Type B pancreatic cell (in vitro differentiated cells): Measurements from ENCODE around the gene RPS6KB2. TPM values are rescaled to one million over a fixed set of nuclear protein-coding genes. Genes with fewer than 3 reads are reported as not detected.
A peak's percentile ranks its signal among the peaks of the same experiment; 100 is the strongest.
"Not testable (repeated sequence)": the region's sequence is repeated elsewhere in the genome, so short reads cannot be mapped to it uniquely, and the experiment has no call there.

ENCODE experiments used
- DNase-seq: peaks from one replicate; pipeline ENCODE4 v3.0.0; 2021; ENCODE audit warnings: mixed read lengths; ENCODE audit not compliant: unreplicated experiment; ENCODE audit errors: extremely low spot score
- H3K27ac Mint-ChIP-seq: 2 replicates; pipeline ENCODE4 v1.8.0; 2021; ENCODE audit warnings: mild to moderate bottlenecking, mixed read lengths
- H3K27me3 Mint-ChIP-seq: 2 replicates; pipeline ENCODE4 v1.8.0; 2021; ENCODE audit warnings: mixed read lengths
- H3K36me3 Mint-ChIP-seq: 2 replicates; pipeline ENCODE4 v1.8.0; 2021; ENCODE audit warnings: mixed read lengths
- H3K4me1 Mint-ChIP-seq: one replicate; pipeline ENCODE4 v1.8.0; 2021; ENCODE audit warnings: mixed read lengths; ENCODE audit not compliant: unreplicated experiment
- H3K4me3 Mint-ChIP-seq: 2 replicates; pipeline ENCODE4 v1.8.0; 2021; ENCODE audit warnings: mild to moderate bottlenecking, mixed read lengths
- H3K9me3 Mint-ChIP-seq: 2 replicates; pipeline ENCODE4 v1.8.0; 2021; ENCODE audit warnings: mixed read lengths
- total RNA-seq: library from RNA; stranded (reverse); gene quantifications from 2 replicates; pipeline ENCODE4 v1.2.1, GENCODE V29; 2021; ENCODE audit warnings: low replicate concordance
- TF ChIP-seq, protein P1 (sequence below): fragments of 200-600 bp; sonication (generic); conservative IDR thresholded peaks from 2 replicates; pipeline ENCODE4 v1.5.0; 2021; ENCODE audit warnings: antibody characterized with exemption, mild to moderate bottlenecking

The RPS6KB2 gene
- total RNA-seq, 1 donor from 2014 or later: 57.0 TPM

DNA sequence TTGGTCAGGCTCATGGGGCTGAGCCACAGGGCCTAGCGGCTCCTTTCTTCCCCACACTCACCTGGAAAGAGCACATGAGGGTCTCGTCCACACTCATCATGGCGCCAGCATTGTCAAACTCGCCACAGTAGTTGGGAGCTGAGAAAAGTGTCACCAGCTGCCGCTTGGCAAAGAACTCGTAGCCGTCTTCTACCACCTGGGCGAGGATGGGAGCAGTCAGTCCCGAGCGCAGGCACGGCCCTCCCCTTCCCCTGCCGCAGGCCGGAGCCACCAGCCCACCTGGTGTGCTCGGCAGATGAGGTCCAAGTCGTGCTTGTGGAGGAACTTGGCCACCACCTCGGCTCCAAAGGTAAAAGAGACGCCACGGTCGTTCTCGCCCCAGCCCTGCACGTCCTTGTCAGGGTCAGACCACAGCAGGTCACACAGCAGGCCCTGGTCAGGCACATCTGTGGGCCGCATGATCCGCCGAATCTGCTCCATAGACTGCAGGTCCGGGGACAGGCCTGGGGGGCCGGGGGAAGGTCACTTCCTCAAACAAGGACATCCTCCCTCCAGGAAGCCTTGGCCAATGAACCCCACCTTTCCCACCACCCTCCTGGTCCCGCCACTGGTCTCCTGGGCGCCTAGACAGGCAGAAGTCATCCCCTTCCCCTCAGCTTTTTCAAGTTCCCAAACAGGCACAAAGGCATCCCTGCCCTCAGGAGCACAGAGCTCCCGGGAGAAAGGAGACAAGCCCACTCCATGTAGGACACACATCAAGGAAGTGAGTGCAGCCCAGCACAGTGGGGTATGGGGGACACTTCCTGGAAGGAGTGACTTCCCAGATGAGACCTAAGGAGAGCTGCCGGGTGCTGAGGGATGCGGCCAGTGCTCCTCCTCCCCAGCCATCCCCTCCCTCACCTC, 29.4 kb upstream of the RPS6KB2 start:
- no peak overlapping the region for H3K4me3 Mint-ChIP-seq
- no peaks in the 10 kb centered on the region for H3K9me3 Mint-ChIP-seq
- peaks cover 2% of the 10 kb centered on the region for H3K4me1 Mint-ChIP-seq

GRCh38 chr11:67400251-67400941, 27.9 kb upstream of the RPS6KB2 start:
- TF ChIP-seq, protein P1, sequence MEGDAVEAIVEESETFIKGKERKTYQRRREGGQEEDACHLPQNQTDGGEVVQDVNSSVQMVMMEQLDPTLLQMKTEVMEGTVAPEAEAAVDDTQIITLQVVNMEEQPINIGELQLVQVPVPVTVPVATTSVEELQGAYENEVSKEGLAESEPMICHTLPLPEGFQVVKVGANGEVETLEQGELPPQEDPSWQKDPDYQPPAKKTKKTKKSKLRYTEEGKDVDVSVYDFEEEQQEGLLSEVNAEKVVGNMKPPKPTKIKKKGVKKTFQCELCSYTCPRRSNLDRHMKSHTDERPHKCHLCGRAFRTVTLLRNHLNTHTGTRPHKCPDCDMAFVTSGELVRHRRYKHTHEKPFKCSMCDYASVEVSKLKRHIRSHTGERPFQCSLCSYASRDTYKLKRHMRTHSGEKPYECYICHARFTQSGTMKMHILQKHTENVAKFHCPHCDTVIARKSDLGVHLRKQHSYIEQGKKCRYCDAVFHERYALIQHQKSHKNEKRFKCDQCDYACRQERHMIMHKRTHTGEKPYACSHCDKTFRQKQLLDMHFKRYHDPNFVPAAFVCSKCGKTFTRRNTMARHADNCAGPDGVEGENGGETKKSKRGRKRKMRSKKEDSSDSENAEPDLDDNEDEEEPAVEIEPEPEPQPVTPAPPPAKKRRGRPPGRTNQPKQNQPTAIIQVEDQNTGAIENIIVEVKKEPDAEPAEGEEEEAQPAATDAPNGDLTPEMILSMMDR: no peak
- no peaks in the 10 kb centered on the region for H3K4me1 Mint-ChIP-seq
- H3K9me3 Mint-ChIP-seq: no peaks in the 10 kb centered on the region
- peak overlapping the region; percentile 86 for H3K4me3 Mint-ChIP-seq
- no peaks in the 10 kb centered on the region for H3K27me3 Mint-ChIP-seq
- peak overlapping the region; percentile 76 for H3K27ac Mint-ChIP-seq
- no peaks in the 10 kb centered on the region for H3K36me3 Mint-ChIP-seq
- no peak for DNase-seq

More for the DNA sequence above, 29.4 kb upstream of the RPS6KB2 start:
- TF ChIP-seq, protein P1: no peak
- no peak for DNase-seq
- Mint-ChIP-seq H3K27ac (no peak overlapping the region), H3K27me3 (no peaks in the 10 kb centered on the region), H3K36me3 (no peaks in the 10 kb centered on the region)

GRCh38 chr11:67400942-67401494, 27.3 kb upstream of the RPS6KB2 start:
- DNase-seq: no peak
- TF ChIP-seq, protein P1: no peak
- Mint-ChIP-seq H3K4me3 (peak overlapping the region; percentile 86), H3K9me3 (no peaks in the 10 kb centered on the region), H3K27me3 (no peaks in the 10 kb centered on the region), H3K36me3 (no peaks in the 10 kb centered on the region), H3K4me1 (no peaks in the 10 kb centered on the region), H3K27ac (peak overlapping the region; percentile 76)

- DNase-seq: peak; percentile 95
- Mint-ChIP-seq H3K9me3 (no peaks in the 10 kb centered on the region), H3K27me3 (no peaks in the 10 kb centered on the region), H3K36me3 (no peaks in the 10 kb centered on the region), H3K4me1 (no peaks in the 10 kb centered on the region), H3K27ac (peak within 1 kb of the TSS; percentile 76), H3K4me3 (peak within 1 kb of the TSS; percentile 86)
- TF ChIP-seq, protein P1: peak; percentile 81
These were observed 26.7 kb upstream of the RPS6KB2 start, which contains the start of gene PPP1CA for GRCh38 chr11:67401495-67402191. Gene PPP1CA (minus strand): TSS chr11:67401858. CDS start chr11:67401782, 76 bp downstream.

- peak overlapping the region; percentile 60 for H3K4me3 Mint-ChIP-seq
- H3K27ac Mint-ChIP-seq, DNase-seq, H3K36me3 Mint-ChIP-seq, H3K4me1 Mint-ChIP-seq, H3K9me3 Mint-ChIP-seq, H3K27me3 Mint-ChIP-seq: not testable (repeated sequence)
These were observed 26.0 kb upstream of the RPS6KB2 start for GRCh38 chr11:67402192-67402839.

GRCh38 chr11:67403085-67403484, 25.2 kb upstream of the RPS6KB2 start:
- not testable (repeated sequence) for H3K36me3 Mint-ChIP-seq, H3K27me3 Mint-ChIP-seq, H3K27ac Mint-ChIP-seq, DNase-seq, H3K4me3 Mint-ChIP-seq, H3K4me1 Mint-ChIP-seq, H3K9me3 Mint-ChIP-seq
